GM19455 (cell line): ENCODE measurements around the gene ARL13A.
"Not testable (repeated sequence)": the region's sequence is repeated elsewhere in the genome, so short reads cannot be mapped to it uniquely, and the experiment has no call there.

ENCODE experiments used
- ATAC-seq: cut with Tn5 transposase; IDR thresholded peaks from one replicate; pipeline ENCODE4 v1.9.1; 2021; ENCODE audit not compliant: unreplicated experiment

ARL13A gene

DNA sequence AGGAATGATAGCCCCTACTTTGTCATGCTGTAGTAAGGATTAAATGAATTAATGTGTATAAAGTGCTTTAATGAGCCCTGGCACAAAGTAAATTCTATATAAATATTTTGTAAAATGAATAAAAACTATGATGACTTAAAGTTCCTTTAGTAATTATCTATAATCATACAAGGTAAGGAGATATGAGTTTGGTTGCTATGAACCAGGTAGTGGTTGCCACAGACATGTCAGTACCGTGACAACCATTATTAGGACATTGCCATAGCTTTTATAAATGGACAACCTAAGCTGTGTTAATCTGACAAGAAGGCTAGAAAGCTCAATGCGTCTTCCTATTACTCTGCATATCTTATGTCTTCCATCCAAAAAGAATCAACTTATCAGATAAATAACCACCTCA, at the start of gene ARL13A:
Gene ARL13A, plus strand, starts transcription at position 301 of the 400 bp plus-strand sequence. CDS start 3,982 bp downstream, outside the sequence.
- no peak for ATAC-seq

DNA sequence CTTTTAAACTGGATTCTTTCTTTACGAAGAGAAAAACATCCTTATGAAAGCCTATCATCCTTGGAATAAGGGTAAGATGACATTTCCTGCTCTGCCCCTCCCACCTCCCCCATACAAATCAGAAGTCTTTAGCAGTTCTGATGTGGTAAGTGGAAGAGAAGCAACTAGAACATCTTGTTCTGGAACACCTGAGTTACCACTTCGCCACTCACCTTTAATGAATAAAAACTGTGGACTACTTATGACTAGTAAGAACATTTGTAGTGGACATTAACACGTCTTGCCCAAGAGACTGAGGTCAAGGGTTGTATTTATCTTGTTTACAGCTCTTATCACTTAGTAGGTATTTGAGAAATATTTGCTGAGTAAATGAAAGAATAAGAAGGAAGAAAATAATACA, 45.1 kb upstream of the ARL13A start:
- no peak for ATAC-seq

DNA sequence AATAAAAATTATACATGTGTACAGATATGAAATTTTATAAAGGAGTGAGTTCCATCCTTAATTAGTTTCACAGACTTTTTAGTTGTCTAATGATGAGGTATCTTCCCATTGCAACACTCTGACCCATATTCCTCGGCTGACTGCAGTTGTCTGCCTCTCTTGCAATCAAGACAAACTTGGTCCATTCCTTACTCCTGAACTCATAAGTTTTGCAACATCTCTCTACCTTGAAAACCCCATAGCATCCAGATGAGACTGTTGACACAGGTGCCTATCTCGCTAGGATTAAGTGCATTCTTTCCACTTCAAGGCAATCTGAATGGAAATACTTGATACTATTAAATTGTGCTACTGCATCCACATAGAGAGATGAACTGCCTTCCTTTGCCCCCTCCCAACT, 43.1 kb upstream of the ARL13A start:
- ATAC-seq, result no peak

DNA sequence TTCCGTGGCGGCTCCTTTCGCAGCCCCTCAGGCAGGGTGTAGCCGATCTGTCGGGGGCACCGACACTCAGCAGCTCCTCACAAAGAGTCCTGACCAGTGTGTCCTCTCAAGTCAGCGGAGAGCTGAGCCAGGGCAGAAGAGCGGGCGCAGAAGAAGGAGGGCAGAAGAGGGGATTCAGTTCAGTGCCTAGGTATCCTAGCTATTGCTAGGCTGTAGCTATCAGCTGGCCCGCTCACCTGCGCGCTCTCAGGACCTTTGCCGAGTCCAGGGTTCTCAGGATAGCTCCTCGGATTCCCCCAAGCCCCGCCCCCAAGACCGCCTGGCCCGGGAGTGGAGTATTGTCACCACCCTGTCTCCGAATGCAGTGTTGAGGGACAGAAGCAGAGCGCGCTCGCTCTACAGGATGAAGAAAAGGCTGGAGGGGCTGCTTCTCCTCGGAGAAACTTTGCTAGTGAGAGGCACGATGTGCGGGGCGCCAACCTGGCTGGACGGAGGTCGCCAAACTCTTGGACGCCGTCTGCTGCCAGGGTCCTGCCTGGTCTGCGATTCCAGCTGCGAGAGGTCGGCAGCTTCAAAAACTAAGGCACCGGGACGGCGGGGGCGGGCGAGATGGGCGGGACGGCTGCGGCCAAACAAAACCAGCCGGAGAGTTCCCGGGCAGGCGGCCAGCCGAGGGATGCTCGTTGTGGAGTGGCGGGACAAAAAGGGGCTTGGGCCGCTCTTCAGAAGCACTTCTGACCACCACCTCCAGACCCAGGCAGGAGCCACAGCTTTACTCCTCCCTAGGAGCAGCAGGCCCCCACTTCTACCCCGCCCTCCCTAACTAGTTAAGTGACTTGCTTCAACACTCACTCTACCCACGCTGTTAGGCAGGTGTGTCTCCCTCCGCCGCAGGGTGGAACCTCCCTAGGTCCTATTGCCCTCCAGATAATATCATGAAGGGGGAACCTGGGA, 40.6 kb upstream of the ARL13A start, which contains the start of gene XKRX:
Gene XKRX, minus strand, starts transcription at position 258 of the 954 bp plus-strand sequence. CDS start 613 bp downstream, outside the sequence.
- ATAC-seq, result peak; percentile 67

DNA sequence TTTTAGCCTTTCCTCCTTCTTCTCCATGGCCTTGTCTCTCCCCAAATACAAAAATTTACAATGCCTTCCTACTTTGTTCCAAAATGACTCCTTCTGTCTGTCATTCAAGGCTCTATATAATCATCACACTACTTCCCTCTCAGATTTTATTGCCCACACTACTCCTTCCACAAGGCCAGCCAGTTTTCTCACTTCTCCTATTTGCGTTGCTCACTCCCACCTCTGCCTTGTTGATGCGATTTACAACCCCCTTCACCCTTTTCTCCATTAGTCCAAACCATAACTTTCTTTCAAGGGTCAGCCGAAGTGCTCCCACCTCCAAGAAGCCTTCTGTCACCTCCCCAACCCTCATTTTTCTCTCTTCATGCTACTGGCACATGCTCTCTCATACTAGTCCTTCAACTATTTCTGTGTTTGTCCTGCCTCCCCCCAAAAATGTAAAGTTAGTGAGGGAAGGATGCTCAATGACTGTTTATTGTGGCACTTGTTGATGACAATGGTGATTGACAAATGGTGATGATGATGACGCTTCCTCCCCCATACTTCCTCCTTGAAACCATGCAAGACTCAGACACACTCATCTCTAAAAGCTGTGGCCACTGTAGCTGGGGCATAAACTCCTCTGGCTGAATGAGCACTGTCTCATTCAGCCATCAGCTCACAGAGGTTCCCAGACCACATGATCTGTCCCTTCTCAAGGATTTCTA, 38.1 kb upstream of the ARL13A start:
- ATAC-seq, result peak; percentile 59

DNA sequence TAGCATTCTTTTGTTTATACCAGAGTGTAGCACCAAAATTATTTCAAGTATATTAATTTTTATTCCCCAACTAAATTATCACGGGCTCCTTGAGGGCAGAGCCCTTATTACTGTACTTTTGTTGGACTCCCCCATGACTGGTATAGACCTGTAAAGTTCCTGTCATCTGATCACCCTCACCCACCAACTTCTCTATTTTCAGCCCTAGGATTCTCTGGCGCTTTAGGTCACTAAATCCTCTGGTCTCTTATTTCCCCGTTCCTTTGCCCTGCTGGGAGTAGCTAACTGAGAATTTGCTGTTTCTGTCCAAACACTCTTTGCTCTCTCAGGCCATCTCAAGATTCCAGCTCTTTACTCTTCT, 37.6 kb upstream of the ARL13A start:
- ATAC-seq, result no peak

DNA sequence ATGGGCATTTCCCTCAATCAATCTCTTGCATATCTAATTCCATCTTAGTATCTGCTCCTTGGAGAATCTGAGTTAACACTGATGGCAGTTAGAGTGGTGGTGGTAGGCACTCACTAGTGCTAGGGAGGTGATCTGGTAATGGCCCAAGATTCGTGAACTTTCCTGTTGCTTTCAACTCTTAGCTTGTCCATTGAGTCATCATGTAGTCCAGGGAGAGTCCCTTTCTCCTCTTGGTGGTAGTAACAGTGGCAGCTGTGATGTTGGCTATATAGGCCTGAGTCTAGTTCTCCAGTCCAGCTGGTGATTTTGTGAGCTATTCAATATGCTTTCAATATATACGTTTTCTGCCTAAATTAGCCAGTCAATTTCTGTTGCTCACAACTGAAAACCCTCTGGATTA, 33.7 kb upstream of the ARL13A start:
- no peak for ATAC-seq

DNA sequence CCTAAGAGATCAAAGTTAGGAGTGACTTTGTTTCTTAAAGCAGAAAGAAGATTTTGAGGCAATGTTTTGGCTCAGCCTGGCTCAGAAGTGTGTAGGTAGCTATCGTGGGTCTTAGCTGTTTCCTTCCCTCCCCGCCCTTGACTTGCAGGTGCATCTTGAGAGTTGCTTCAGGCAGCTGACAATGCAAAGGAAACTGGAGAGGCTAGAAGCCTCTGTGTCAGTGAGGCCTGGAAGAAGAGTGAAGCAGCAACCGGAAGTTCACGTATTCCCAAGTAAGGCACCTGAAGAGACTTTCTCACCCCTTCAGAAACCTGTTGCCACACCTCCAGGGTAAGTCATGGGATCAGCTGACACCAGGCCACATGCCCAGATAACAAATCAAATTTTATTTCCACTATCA, 30.2 kb upstream of the ARL13A start:
- ATAC-seq, result no peak

DNA sequence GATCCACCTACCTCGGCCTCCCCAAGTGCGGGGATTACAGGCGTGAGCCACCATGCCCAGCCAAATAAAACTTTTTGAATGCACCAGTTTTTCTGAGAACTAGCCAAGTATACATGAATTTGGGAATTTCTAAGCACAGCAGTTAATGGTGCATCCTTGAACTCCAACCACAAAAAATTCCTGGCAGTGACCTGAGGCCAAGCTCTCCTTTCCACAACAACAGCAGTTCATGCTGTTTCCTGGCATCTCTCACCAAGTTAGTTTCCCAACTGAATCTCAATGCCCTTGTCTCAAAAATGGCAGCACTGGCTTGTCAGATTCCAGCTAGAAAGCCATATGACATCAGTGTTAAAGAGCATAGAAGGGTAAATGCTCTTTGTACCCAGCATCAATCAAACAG, 24.9 kb upstream of the ARL13A start:
- ATAC-seq, result no peak

DNA sequence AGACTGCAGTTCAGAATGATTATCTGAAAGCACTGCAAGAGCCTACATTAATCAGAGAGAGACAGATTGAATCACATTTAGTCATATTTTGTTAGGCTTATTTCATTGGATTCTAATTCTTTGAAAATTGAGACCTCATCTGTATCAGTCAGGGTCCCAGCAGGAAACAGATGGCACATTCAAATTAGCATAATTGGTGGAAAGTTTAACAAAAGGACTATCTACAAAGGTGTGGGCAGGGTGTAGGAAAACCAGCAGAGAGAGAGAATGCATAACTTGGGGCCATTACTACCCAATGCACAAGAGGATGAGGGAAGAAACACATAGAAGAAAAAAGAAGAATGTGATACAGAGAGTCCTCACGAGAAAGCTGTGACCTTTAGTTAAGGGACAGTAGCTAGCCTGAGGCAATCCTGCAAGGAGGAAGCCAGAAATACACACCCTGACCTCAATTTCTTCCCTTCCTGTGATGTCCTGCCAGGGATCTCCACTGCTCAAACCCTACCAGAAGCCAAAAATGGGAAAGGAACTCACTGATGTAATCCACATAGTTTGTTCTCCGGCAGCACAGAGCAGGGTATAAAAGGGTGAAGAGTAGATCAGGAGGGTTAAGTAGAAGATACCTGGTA, 23.1 kb upstream of the ARL13A start:
- no peak for ATAC-seq

DNA sequence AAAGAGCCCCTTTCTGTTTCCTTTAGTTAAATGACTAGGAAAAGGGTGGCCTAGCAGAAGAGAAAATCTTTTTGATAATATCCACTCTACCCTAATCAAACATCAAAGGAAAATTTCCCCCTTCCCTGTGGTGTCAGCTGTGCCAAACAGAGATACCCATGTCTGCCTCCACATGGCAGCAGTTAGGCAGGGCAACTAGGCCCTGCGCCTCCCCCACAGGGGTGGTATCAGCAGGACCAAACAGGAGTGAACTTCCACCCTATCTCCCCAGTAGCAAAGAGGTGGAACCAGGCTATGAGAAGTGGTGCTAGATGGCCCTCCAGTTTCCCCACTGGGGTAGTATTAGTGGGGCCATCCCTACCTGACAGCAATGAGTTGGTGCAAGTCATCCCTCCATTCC, 21.0 kb upstream of the ARL13A start:
- no peak for ATAC-seq

DNA sequence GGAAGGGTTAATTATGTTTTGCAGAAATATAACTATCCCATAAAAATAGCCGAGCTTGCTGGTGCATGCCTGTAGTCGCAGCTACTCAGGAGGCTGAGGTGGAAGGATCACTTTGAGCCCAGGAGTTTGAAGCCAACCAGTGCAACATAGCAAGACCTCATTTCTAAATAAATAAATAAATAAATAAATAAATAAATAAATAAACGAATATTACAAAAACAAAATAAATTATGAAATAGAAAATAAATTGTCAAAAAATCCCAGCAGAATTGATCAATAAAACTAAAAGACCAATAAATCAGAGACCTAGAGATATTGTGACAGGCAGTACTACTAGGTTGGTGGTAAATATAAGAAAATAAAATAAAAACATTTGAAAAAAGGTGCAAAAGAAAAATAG, 6.7 kb upstream of the ARL13A start:
- ATAC-seq, result no peak

DNA sequence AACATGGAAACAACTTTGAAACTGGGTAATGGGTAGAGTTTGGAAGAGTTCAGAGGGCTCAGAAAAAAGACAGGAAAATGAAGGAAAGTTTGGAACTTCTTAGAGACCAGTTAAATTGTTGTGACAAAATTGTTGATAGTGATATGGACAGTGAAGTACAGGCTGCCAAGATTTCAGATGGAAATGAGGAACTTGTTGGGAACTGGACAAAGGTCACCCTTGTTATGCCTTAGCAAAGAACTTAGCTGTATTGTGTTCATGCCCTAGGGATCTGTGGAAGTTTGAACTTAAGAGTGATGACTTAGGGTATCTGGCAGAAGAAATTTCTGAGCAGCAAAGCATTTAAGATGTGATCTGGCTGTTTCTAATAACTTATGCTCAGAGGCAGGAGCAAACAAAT, 5.1 kb upstream of the ARL13A start:
- ATAC-seq, result no peak

DNA sequence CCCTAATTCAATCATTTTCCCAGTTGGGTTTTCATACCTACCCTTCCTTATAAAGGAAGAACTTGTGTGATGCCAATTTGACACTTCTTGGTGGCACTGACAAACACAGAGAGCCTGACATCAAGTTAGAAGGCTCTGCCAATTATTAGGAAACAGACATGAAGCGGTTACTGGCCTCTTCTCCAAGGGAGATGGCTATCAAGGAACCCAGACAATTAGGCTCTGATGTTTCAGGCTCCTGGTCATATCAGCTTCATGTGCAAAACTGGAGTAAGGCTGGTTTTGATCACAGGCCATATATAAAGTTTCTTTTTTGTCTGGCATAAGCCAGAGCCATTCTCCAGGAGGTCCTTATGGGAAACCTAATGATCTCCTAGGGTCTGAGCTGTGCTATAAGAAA, 428 bp downstream of the ARL13A start:
- no peak for ATAC-seq

DNA sequence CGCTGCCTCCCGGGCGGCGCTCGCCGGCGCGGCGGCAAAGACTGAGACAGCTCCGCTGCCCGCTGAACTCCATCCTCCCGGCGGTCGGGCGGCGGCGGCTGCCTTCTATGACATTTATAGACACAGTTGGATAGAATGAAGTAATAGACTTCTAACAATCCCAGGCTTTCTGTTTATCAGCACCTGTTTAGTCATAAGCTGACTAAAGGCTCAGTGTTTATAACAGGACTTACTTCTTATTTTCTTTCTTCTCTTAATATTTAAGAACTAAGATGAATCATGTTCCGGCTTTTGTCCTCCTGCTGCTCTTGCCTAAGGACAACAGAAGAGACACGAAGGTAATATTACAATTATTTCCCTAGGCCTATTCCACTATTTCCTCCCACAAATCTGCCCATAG, 3.9 kb downstream of the ARL13A start:
- ATAC-seq, result no peak

DNA sequence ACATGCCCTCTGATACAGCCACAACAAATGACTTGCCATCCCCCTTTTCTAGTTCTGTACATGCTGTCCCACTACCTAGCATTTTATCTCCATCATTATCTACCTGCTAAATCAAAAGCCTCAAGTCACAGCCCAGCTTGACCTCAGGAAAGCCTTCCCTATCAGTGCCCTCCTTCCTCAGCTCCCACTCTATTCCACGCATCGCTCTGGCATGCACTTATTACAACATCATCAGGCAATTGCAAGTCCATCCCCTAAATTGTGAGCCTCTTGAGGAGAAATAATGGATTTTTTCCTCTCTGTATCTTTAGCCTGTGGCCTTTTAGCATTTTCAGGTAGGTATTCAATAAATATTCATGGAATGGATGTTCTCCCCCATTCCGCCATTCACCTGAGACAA, 5.7 kb downstream of the ARL13A start:
- no peak for ATAC-seq

DNA sequence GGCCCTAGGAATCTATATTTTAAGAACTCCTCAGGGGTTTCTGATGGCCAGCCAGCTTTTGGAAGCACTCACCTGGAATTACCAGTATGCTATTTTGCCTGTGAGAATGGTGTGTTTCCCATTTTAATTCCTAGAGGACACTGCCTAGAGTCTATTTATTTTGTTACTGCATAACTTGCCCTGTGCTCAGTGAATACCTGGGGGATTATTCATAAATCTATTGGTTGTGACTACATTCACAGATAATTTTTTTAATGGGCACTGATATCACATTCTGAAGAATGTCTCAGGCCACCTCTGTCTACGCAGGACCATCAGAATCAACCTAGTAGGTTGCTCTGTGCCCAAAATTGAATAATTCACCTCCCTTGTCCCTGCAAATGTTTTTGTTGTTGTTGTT, 6.7 kb downstream of the ARL13A start:
- no peak for ATAC-seq

DNA sequence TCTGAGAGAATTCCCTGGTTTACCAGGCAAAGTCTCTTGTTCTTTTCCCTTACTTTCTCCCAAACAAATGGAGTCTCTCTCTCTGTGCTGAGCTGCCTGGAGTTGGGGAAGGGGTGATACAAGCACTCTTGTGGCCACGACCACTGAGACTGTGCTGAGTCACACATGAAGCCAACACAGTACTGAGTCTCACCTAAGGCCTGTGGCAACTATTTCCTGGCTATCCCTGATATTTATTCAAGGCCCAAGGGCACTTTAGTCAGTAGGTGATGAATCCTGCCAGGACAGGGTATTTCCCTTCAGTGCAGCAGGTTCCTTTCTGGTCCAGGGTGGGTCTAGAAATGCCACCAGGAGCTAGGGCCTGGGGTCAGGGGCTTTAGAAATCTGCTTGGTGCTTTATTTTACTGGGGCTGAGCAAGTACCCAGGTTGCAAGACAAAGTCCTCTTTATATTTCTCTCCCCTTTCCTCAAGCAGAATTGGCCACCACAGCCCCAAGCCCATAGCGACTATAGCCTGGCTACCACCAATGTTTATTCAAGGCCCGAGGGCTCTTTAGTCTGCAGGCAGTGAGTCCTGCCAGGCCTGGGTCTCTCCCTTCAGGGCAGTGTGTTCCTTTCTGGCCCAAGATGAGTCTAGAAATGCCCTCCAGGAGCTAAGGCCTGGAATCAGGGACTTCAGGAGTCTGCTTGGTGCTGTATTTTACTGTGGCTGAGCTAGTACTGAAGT, 10.5 kb downstream of the ARL13A start:
- ATAC-seq, result no peak

DNA sequence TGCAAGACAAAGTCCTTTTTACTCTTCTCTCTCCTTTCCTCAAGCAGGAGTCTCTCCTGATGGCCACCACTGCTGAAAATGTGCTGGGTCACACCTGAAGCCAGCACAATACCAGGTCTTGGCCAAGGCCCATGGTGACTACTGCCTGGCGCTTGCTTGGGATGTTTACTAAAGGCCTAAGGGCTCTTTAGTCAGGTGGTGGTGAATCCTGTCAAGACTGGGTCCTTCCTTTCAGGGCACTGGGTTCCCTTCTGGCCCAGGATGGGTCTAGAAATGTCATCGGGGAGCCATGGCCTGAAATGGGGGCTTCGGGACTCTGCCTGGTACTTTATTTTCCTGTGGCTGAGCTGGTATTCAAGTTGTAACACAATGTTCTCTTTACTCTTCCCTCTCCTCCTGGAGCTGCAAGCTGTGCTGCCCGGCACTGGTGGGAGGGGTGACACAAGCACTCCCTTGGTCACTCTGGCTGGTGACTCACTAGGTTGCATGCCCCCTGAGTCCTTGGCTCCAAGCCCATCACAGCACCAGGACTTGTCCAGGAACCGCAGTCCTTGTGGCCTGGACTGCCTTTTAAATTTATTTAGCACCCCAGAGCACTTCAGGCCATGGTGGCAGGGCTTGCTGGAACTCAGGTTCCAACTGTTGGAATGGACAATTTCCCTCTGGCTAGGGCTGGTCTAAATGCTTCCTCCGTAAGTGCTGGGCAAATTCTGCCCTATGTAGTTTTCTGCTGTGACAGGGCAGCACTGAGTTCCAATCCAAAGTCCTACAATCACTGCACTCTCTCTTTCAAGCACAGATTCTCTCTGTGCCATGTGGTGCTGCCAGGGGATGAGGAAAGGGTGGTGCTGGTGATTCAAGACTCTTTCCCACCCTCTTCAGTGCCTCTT, 11.3 kb downstream of the ARL13A start:
- no peak for ATAC-seq

DNA sequence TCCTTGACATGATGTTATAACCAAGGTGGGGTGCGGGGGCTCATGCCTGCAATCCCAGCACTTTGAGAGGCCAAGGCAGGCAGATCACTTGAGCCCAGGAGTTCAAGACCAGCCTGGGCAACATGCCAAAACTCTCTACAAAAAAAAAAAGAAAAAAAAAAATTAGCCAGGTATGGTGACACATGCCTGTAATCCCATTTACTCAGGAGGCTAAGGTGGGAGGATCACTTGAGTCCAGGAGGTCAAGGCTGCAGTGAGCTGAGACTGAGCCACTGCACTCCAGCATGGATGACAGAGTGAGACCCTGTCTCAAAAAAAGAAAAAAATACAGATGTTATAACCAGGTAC, 12.0 kb downstream of the ARL13A start:
- not testable (repeated sequence) for ATAC-seq
